Activated CD4-positive, alpha-beta T cell treated with anti-CD3 and anti-CD28 coated beads, Interleukin-2, amount 10 ng/mL, durations not matched to agents 24 days and 14 days (primary cell): ENCODE results near the gene ALG1. TPM values are rescaled to one million over a fixed set of nuclear protein-coding genes. Genes with fewer than 3 reads are reported as not detected.

Experiments
- DNase-seq: peaks from one replicate; pipeline ENCODE4 v3.0.0; 2022
- H3K27ac Mint-ChIP-seq: one replicate; pipeline ENCODE4 v1.8.0; 2022; ENCODE audit warnings: mild to moderate bottlenecking, mixed read lengths
- H3K27me3 Mint-ChIP-seq: one replicate; pipeline ENCODE4 v1.8.0; 2022; ENCODE audit warnings: mixed read lengths
- H3K36me3 Mint-ChIP-seq: one replicate; pipeline ENCODE4 v1.8.0; 2022; ENCODE audit warnings: low read depth, mild to moderate bottlenecking, mixed read lengths
- H3K4me1 Mint-ChIP-seq: one replicate; pipeline ENCODE4 v1.8.0; 2021; ENCODE audit warnings: mixed read lengths
- H3K4me3 Mint-ChIP-seq: one replicate; pipeline ENCODE4 v1.8.0; 2022; ENCODE audit warnings: mild to moderate bottlenecking, moderate library complexity, mixed read lengths
- H3K9me3 Mint-ChIP-seq: one replicate; pipeline ENCODE4 v1.8.0; 2021; ENCODE audit warnings: mixed read lengths
- intact Hi-C: fragments of 100-400 bp; cut with micrococcal nuclease; formaldehyde crosslinking; loops from one replicate; pipeline ENCODE4 v1.15.1; 2023
- total RNA-seq: library from RNA; stranded (reverse); gene quantifications from 2 replicates; pipeline ENCODE4 v1.2.3, GENCODE V29; 2022

ALG1 gene
- 36.1 and 37.1 TPM in 2 replicates for total RNA-seq

GRCh38 chr16:5071681-5072333 is at the start of gene ALG1:
Gene ALG1, plus strand, starts transcription at chr16:5071843. Its CDS starts 7 bp downstream, at chr16:5071850.
- Mint-ChIP-seq H3K36me3 (peaks cover 18% of the 10 kb centered on the region), H3K27me3 (no peaks in the 10 kb centered on the region), H3K4me3 (peak within 1 kb of the TSS; percentile 100), H3K27ac (peak within 1 kb of the TSS; percentile 99), H3K9me3 (no peaks in the 10 kb centered on the region), H3K4me1 (peaks cover 23% of the 10 kb centered on the region)
- intact Hi-C loops = loop anchor here (2.0 to 5.0 kb wide), 2 partner anchors 25 to 40 kb away; partner anchors contain the start of genes EEF2KMT and NAGPA
- DNase-seq = peak; percentile 97

- no peaks in the 10 kb centered on the region for H3K36me3 Mint-ChIP-seq
- H3K9me3 Mint-ChIP-seq = no peaks in the 10 kb centered on the region
- intact Hi-C loops = no loop called here
- H3K4me3 Mint-ChIP-seq = no peak overlapping the region
- H3K27me3 Mint-ChIP-seq = no peaks in the 10 kb centered on the region
- DNase-seq = no peak
- H3K4me1 Mint-ChIP-seq = no peaks in the 10 kb centered on the region
- no peak overlapping the region for H3K27ac Mint-ChIP-seq
These were observed 49.1 kb upstream of the ALG1 start for GRCh38 chr16:5022521-5022920.

GRCh38 chr16:5024632-5025031 is 47.0 kb upstream of the ALG1 start:
- H3K4me3 Mint-ChIP-seq = no peak overlapping the region
- no peaks in the 10 kb centered on the region for H3K27me3 Mint-ChIP-seq
- intact Hi-C loops = no loop called here
- no peak overlapping the region for H3K27ac Mint-ChIP-seq
- no peaks in the 10 kb centered on the region for H3K4me1 Mint-ChIP-seq
- no peak for DNase-seq
- no peaks in the 10 kb centered on the region for H3K9me3 Mint-ChIP-seq
- no peaks in the 10 kb centered on the region for H3K36me3 Mint-ChIP-seq

GRCh38 chr16:5025171-5025632 is 46.4 kb upstream of the ALG1 start:
- no peak for DNase-seq
- H3K36me3 Mint-ChIP-seq = no peaks in the 10 kb centered on the region
- no peak overlapping the region for H3K27ac Mint-ChIP-seq
- no peaks in the 10 kb centered on the region for H3K4me1 Mint-ChIP-seq
- intact Hi-C loops = no loop called here
- no peaks in the 10 kb centered on the region for H3K9me3 Mint-ChIP-seq
- no peaks in the 10 kb centered on the region for H3K27me3 Mint-ChIP-seq
- no peak overlapping the region for H3K4me3 Mint-ChIP-seq

- no peaks in the 10 kb centered on the region for H3K27me3 Mint-ChIP-seq
These were observed 45.0 kb upstream of the ALG1 start for GRCh38 chr16:5026664-5027063.

GRCh38 chr16:5027086-5027485 is 44.6 kb upstream of the ALG1 start:
- Mint-ChIP-seq H3K27me3 (no peaks in the 10 kb centered on the region), H3K9me3 (no peaks in the 10 kb centered on the region), H3K4me1 (no peaks in the 10 kb centered on the region), H3K4me3 (no peak overlapping the region), H3K36me3 (no peaks in the 10 kb centered on the region), H3K27ac (no peak overlapping the region)
- DNase-seq = no peak
- intact Hi-C loops = no loop called here

More at GRCh38 chr16:5026664-5027063, 45.0 kb upstream of the ALG1 start:
- intact Hi-C loops = no loop called here
- no peak overlapping the region for H3K4me3 Mint-ChIP-seq
- no peak overlapping the region for H3K27ac Mint-ChIP-seq
- no peak for DNase-seq
- H3K4me1 Mint-ChIP-seq = no peaks in the 10 kb centered on the region
- no peaks in the 10 kb centered on the region for H3K36me3 Mint-ChIP-seq
- H3K9me3 Mint-ChIP-seq = no peaks in the 10 kb centered on the region

- Mint-ChIP-seq H3K4me1 (peaks cover 1% of the 10 kb centered on the region), H3K9me3 (no peaks in the 10 kb centered on the region), H3K36me3 (no peaks in the 10 kb centered on the region), H3K27me3 (no peaks in the 10 kb centered on the region), H3K27ac (no peak overlapping the region), H3K4me3 (no peak overlapping the region)
- intact Hi-C loops = no loop called here
- DNase-seq = no peak
These were observed 43.9 kb upstream of the ALG1 start for GRCh38 chr16:5027575-5028235.

- Mint-ChIP-seq H3K4me3 (no peak overlapping the region), H3K36me3 (no peaks in the 10 kb centered on the region), H3K4me1 (peaks cover 6% of the 10 kb centered on the region), H3K27ac (no peak overlapping the region), H3K27me3 (no peaks in the 10 kb centered on the region), H3K9me3 (no peaks in the 10 kb centered on the region)
- DNase-seq = no peak
- intact Hi-C loops = no loop called here
These were observed 42.6 kb upstream of the ALG1 start for GRCh38 chr16:5028950-5029475.

- peaks cover 10% of the 10 kb centered on the region for H3K4me1 Mint-ChIP-seq
- no peak overlapping the region for H3K27ac Mint-ChIP-seq
- H3K9me3 Mint-ChIP-seq = no peaks in the 10 kb centered on the region
These were observed 41.3 kb upstream of the ALG1 start for GRCh38 chr16:5030251-5030870.

GRCh38 chr16:5031601-5032000 is 40.0 kb upstream of the ALG1 start:
- intact Hi-C loops = loop anchor here (5.0 kb wide), 1 partner anchor 41 kb away; the partner anchor contains the start of gene ALG1
- peak overlapping the region; percentile 48 for H3K4me3 Mint-ChIP-seq

More at GRCh38 chr16:5030251-5030870, 41.3 kb upstream of the ALG1 start:
- DNase-seq = no peak
- no peaks in the 10 kb centered on the region for H3K27me3 Mint-ChIP-seq
- no peaks in the 10 kb centered on the region for H3K36me3 Mint-ChIP-seq
- no peak overlapping the region for H3K4me3 Mint-ChIP-seq
- intact Hi-C loops = loop anchor here (5.0 kb wide), 1 partner anchor 42 kb away; the partner anchor contains the start of gene ALG1

GRCh38 chr16:5032748-5033167 is 38.9 kb upstream of the ALG1 start:
- DNase-seq = no peak

More at GRCh38 chr16:5031601-5032000, 40.0 kb upstream of the ALG1 start:
- Mint-ChIP-seq H3K36me3 (no peaks in the 10 kb centered on the region), H3K27me3 (no peaks in the 10 kb centered on the region), H3K27ac (no peak overlapping the region), H3K9me3 (no peaks in the 10 kb centered on the region), H3K4me1 (peaks cover 10% of the 10 kb centered on the region)
- no peak for DNase-seq

GRCh38 chr16:5033256-5034166 is 38.1 kb upstream of the ALG1 start, which contains the start of gene NAGPA:
Gene NAGPA, minus strand, starts transcription at chr16:5033935. Its CDS starts 21 bp downstream, at chr16:5033914.
- Mint-ChIP-seq H3K9me3 (no peaks in the 10 kb centered on the region), H3K27me3 (no peaks in the 10 kb centered on the region), H3K36me3 (no peaks in the 10 kb centered on the region), H3K27ac (peak within 1 kb of the TSS; percentile 84), H3K4me3 (peak within 1 kb of the TSS; percentile 89), H3K4me1 (peaks cover 10% of the 10 kb centered on the region)
- intact Hi-C loops = loop anchor here (1.0 to 5.0 kb wide), 2 partner anchors 39 to 75 kb away; partner anchors contain the start of genes ALG1 and SEC14L5
- peak; percentile 95 for DNase-seq

More at GRCh38 chr16:5032748-5033167, 38.9 kb upstream of the ALG1 start:
- H3K4me1 Mint-ChIP-seq = peaks cover 10% of the 10 kb centered on the region
- intact Hi-C loops = loop anchor here (1.0 to 5.0 kb wide), 2 partner anchors 40 to 74 kb away; partner anchors contain the start of genes ALG1 and SEC14L5
- no peak overlapping the region for H3K27ac Mint-ChIP-seq
- peak overlapping the region; percentile 89 for H3K4me3 Mint-ChIP-seq
- no peaks in the 10 kb centered on the region for H3K36me3 Mint-ChIP-seq
- H3K27me3 Mint-ChIP-seq = no peaks in the 10 kb centered on the region
- no peaks in the 10 kb centered on the region for H3K9me3 Mint-ChIP-seq

GRCh38 chr16:5034167-5034523 is 37.5 kb upstream of the ALG1 start:
- Mint-ChIP-seq H3K36me3 (no peaks in the 10 kb centered on the region), H3K27me3 (no peaks in the 10 kb centered on the region), H3K4me1 (peaks cover 10% of the 10 kb centered on the region), H3K4me3 (peak overlapping the region; percentile 89), H3K9me3 (no peaks in the 10 kb centered on the region), H3K27ac (peak overlapping the region; percentile 84)
- no peak for DNase-seq
- intact Hi-C loops = loop anchor here (5.0 kb wide), 1 partner anchor 38 kb away; the partner anchor contains the start of gene ALG1
